Left ventricle myocardium superior (tissue), 1 donor: ENCODE measurements around the gene TEX50. TPM values are rescaled to one million over a fixed set of nuclear protein-coding genes. Genes with fewer than 3 reads are reported as not detected.
"Not testable (repeated sequence)": the region's sequence is repeated elsewhere in the genome, so short reads cannot be mapped to it uniquely, and the experiment has no call there.

Source experiments
- ATAC-seq: fragments of 200-7000 bp; cut with Tn5 transposase; one replicate; pipeline ENCODE4 v1.9.1; 2020; ENCODE audit warnings: mild to moderate bottlenecking, moderate library complexity
- DNase-seq: peaks from one replicate; pipeline ENCODE4 v3.0.0-alpha.2; 2020
- intact Hi-C: fragments of 100-400 bp; cut with micrococcal nuclease; formaldehyde crosslinking; loops from one replicate; pipeline ENCODE4 v1.11.0; 2022
- total RNA-seq: library from RNA; stranded (reverse); fragmentation: NEBNext Ultra II Directional; extraction: Animal tissue kit (Norgen Biotek cat#: 25700); gene quantifications from one replicate; pipeline ENCODE4 v1.2.1, GENCODE V29; 2021
- donor health status: DM: no; HTN: yes; CAD: no; lungs with severe emphysema.

The TEX50 gene
- total RNA-seq, 1 donor from 2014 or later = not detected

DNA sequence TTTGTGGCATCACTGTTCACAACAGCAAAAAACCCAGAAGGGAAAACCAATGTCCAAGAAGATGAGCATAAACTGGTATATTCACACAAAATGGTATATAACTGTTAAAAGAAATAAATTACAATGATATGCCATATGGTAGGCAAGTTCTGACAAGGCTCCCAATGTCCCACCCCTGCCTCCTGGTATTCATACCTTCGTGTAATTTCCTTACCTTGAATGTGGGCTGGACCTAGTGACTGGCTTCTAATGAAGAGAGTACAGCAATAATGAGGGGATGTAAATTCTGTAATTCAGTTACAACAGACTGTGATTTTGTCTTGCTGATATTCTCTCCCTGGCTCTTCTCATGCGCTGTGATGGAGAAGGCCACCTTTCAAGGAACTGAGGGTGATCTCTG lies 25.2 kb downstream of the TEX50 start:
- DNase-seq = no peak
- intact Hi-C loops = no loop called here
- ATAC-seq = no peak

DNA sequence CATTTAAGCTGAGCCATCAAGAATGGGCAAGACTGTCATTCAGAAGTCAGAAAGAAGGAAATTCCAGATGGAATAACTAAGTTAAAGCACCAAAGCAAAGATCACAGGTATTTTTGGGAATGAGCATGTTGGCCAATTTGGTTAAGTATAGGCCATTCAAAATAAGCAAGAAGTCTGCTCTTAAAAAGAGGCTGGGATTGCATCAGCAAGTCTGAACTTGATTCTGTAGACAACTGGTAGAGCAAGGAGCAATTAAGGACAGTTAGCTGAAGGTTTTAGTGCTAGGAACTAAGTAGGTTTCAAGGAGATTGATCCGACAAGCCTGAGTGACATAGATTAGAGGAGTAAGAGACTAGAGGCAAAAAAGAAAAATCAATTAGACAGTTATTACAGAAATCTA lies 26.1 kb downstream of the TEX50 start:
- intact Hi-C loops = no loop called here
- DNase-seq (no peak), ATAC-seq (no peak)

DNA sequence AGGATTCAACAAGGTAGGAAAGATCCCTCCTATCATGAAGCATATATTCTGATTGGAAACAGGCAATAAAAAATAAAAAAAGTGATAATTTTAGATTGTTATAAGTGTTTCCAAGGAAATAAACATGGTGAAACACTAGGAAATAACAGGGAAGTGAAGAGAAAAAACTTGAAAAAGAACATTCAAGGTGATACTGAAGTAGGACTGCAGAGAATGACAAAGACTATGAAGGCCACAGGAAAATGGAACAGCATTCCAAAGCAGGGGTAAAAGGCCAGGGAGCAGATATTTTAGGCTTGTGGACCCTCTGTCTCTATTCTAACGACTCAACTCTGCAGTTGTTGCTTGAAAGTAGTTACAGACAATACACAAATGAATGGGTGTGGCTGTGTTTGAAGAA lies 26.6 kb downstream of the TEX50 start:
- intact Hi-C loops = no loop called here
- ATAC-seq (no peak), DNase-seq (no peak)

DNA sequence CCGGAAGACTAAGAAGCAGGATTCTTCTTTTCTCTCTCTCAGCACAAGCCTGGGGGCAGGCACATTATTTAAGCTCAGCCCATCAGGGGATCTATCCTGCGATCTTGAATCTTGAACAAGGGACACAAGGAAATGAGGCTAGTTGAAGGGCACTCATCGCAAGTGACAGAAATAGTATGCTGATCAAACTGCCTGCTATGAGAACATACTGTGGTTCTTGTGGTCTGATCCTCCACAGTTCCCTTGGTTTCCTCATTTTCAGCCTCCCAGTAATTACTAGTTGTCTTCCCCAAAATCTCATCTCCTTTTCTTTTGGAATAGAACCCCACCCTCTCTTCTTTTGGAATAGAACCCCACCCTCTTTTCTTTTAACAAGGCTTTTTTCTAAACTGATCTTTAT lies 28.0 kb downstream of the TEX50 start:
- DNase-seq (no peak), ATAC-seq (no peak)
- intact Hi-C loops = no loop called here

DNA sequence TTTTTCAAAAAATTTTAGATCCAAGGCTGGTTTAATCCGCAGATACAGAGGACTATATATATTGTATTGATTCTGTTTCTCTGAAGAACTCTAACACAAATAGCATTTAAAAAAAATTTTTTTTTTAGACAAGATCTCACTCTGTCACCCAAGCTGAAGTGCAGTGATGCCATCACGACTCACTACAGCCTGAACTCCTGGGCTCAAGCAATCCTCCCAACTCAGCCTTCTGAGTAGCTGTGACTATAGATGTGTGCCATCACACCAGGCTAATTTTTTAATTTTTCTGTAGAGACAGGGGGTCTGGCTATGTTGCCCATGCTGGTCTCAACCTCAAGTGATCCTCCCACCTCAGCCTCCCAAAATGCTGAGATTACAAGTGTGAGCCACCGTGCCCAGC lies 31.5 kb downstream of the TEX50 start:
- intact Hi-C loops = no loop called here
- DNase-seq = no peak
- no peak for ATAC-seq

DNA sequence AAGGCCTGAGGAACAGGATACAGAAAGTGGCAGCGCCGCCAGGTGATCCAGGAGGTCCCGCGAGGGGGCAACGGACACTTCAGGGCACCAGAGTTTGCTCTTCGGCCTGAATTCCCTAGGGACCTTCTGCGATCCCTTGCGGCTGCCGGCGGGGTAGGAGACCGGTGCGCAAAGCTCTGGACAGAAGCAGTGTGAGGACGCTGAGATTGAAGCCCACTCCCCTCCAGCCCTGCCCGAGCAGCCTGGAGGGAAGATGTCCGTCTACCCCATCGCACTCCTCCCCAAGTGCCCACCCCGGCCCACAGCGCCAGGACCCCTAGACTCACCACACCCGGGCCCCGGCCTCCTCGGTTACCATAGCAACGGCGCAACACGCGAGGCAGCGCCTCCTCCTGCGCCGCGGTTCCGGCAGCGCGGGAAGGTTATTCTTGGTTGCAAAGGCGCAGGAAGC lies 34.4 kb downstream of the TEX50 start, which contains the start of gene ANKRD45:
TSS of gene ANKRD45 (minus strand) at position 361 of the 451 bp plus-strand sequence. CDS start 10,433 bp downstream, outside the sequence.
- intact Hi-C loops = no loop called here
- DNase-seq (peak; percentile 48), ATAC-seq (no peak)

DNA sequence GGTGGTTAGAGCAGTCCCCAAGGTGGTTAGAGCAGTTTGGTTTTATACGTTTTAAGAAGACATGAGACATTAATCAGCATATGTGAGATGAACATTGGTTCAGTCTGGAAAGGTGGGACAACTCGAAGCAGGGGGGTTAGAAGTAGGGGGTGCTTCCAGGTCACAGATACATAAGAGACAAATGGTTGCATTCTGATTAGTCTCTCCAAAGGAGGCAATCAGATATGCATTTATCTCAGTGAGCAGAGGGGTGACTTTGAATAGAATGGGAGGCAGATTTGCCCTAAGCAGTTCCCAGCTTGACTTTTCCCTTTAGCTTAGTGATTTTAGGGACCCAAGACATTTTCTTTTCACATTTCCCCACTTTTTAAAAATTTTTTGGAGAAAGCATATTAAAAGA lies 39.4 kb downstream of the TEX50 start:
- ATAC-seq, intact Hi-C loops, DNase-seq: not testable (repeated sequence)

DNA sequence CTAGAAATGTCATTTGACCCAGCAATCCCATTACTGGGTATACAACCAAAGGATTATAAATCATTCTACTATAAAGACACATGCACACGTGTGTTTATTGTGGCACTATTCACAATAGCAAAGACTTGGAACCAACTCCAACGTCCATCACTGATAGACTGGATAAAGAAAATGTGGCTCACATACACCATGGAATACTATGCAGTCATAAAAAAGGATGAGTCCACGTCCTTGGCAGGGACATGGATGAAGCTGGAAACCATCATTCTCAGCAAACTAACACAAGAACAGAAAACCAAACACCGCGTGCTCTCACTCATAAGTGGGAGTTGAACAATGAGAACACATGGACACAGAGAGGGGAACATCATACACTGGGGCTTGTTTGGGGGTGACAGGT lies 45.0 kb downstream of the TEX50 start:
- ATAC-seq, intact Hi-C loops, DNase-seq: not testable (repeated sequence)

DNA sequence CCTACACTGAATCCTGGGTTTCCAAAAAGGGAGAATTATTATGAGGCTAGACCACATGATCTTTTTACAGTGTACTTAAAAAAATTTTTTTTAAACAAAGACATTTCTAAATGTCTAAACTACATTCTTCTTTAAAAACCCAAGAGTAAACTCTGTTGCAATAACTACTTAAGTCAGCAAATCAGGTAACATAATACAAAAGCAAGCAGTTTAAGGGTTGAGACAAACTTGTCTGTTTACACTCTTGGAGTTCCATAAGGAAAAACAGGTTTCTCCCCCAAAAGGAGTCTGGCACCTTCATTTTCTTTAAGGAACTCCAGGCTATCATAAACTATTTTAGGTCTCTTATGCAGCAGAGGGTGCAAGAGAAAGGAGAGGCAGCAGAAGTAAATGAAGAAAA lies 47.0 kb downstream of the TEX50 start:
- intact Hi-C loops = no loop called here
- ATAC-seq = no peak
- DNase-seq = no peak

DNA sequence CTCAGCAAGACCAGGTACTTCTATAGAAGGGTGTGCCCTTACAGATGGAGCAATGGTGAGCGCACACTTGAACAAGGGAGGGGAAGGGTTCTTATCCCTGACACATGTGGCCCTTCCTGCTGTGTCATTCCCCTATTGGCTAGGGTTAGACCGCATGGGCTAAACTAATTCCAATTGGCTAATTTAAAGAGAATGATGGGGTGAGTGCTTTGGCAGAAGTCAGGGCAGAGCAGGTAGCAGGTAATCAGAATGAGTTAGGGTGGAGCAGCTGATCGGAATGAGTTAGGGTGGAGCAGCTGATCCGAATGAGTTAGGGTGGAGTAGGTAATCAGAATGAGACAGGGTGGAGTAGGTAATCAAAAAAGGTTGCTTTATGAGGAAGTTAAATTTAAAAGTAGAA lies 48.7 kb downstream of the TEX50 start:
- ATAC-seq, DNase-seq, intact Hi-C loops: not testable (repeated sequence)

DNA sequence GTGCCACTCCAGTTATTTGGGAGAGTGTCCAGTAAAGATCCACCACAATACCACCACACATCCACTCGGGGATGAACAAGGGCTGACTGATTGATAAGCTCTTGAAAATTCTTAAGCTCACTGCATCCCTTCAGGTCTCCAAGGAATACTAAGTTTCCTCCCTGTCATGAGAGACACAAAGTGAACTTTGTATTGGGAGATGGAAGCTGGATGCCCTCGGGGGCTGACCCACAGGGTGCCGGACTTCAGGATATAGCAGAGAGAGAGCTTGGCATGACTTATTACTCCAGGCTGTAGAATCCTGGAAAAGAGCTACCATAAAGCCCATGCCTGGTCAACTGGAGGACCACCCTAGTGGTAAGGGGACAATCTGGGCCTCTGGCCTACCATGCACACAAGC lies 50.0 kb downstream of the TEX50 start:
- DNase-seq, ATAC-seq, intact Hi-C loops: not testable (repeated sequence)

Other genes starting within 250 kb of the TEX50 start
- gene PRDX6, start 158.0 kb upstream of the TEX50 start, total RNA-seq = 529 TPM
- gene SLC9C2, start 32.3 kb upstream of the TEX50 start, total RNA-seq = not detected
- 0.17 TPM for gene ANKRD45, start 34.5 kb downstream of the TEX50 start, total RNA-seq
- gene KLHL20, start 79.6 kb downstream of the TEX50 start, total RNA-seq = 16.4 TPM
- 12.4 TPM for gene DARS2, start 189.3 kb downstream of the TEX50 start, total RNA-seq
- 3.2 TPM for gene CENPL, start 189.5 kb downstream of the TEX50 start, total RNA-seq
- 48.8 TPM for gene GAS5, start 232.7 kb downstream of the TEX50 start, total RNA-seq
- gene ZBTB37, start 233.0 kb downstream of the TEX50 start, total RNA-seq = 7.9 TPM